SK-N-SH treated with all-trans-retinoic acid at 6 μM for 48 hours (cell line): ENCODE data around the gene PTPRG.

ENCODE experiments used
- ATAC-seq: fragments of 200-7000 bp; cut with Tn5 transposase; 3 replicates; pipeline ENCODE4 v1.9.1; 2020; ENCODE audit warnings: mild to moderate bottlenecking, moderate library complexity
- ARNTL ChIP-seq: fragments of 450-650 bp; formaldehyde crosslinking; IDR thresholded peaks from 2 replicates; pipeline ENCODE4 v1.5.0; 2020; ENCODE audit warnings: low read depth, mild to moderate bottlenecking, moderate library complexity, borderline replicate concordance
- CREB5 ChIP-seq: fragments of 250-450 bp; sonication (Bioruptor Pico); IDR thresholded peaks from 2 replicates; pipeline ENCODE4 v1.5.1; 2020; ENCODE audit warnings: low read depth, mild to moderate bottlenecking, moderate library complexity
- CSRNP3 ChIP-seq: fragments of 250-450 bp; sonication (Bioruptor Pico); IDR thresholded peaks from 2 replicates; pipeline ENCODE4 v1.5.1; 2021; ENCODE audit warnings: mild to moderate bottlenecking, moderate library complexity
- ESRRG ChIP-seq: fragments of 250-450 bp; sonication (Bioruptor Pico); IDR thresholded peaks from 2 replicates; pipeline ENCODE4 v1.6.1; 2021; ENCODE audit warnings: mild to moderate bottlenecking
- GLIS3 ChIP-seq: fragments of 250-450 bp; sonication (Bioruptor Pico); IDR thresholded peaks from 2 replicates; pipeline ENCODE4 v1.5.0; 2020; ENCODE audit warnings: mild to moderate bottlenecking, moderate library complexity
- ISL1 ChIP-seq: fragments of 250-450 bp; sonication (Bioruptor Pico); IDR thresholded peaks from 2 replicates; pipeline ENCODE4 v2.1.2; 2022; ENCODE audit warnings: mild to moderate bottlenecking, moderate library complexity
- OSR1 ChIP-seq: fragments of 250-450 bp; sonication (Bioruptor Pico); IDR thresholded peaks from 2 replicates; pipeline ENCODE4 v1.8.0; 2022; ENCODE audit warnings: moderate library complexity, mild to moderate bottlenecking, inconsistent platforms
- PATZ1 ChIP-seq: fragments of 250-450 bp; sonication (Bioruptor Pico); IDR thresholded peaks from 2 replicates; pipeline ENCODE4 v1.8.0; 2020; ENCODE audit warnings: mild to moderate bottlenecking, moderate library complexity, borderline replicate concordance
- POU6F1 ChIP-seq: fragments of 250-450 bp; sonication (Bioruptor Pico); IDR thresholded peaks from 2 replicates; pipeline ENCODE4 v1.8.0; 2021; ENCODE audit warnings: low read depth, mild to moderate bottlenecking, moderate library complexity, borderline replicate concordance
- PPARA ChIP-seq: fragments of 250-450 bp; sonication (Bioruptor Pico); IDR thresholded peaks from 2 replicates; pipeline ENCODE4 v1.5.0; 2020; ENCODE audit warnings: mild to moderate bottlenecking, borderline replicate concordance
- RARB ChIP-seq: fragments of 250-450 bp; sonication (Bioruptor Pico); IDR thresholded peaks from 2 replicates; pipeline ENCODE4 v1.8.0; 2021; ENCODE audit warnings: mild to moderate bottlenecking, moderate library complexity
- SNAI2 ChIP-seq: fragments of 250-450 bp; sonication (Bioruptor Pico); IDR thresholded peaks from 2 replicates; pipeline ENCODE4 v1.5.0; 2020; ENCODE audit warnings: mild to moderate bottlenecking, moderate library complexity
- TSHZ2 ChIP-seq: fragments of 250-450 bp; sonication (Bioruptor Pico); IDR thresholded peaks from 2 replicates; pipeline ENCODE4 v1.5.0; 2020; ENCODE audit warnings: mild to moderate bottlenecking, moderate library complexity
- ZFP3 ChIP-seq: fragments of 250-450 bp; sonication (Bioruptor Pico); IDR thresholded peaks from 2 replicates; pipeline ENCODE4 v1.5.0; 2020; ENCODE audit warnings: mild to moderate bottlenecking, moderate library complexity
- ZFP30 ChIP-seq: fragments of 450-650 bp; formaldehyde crosslinking; IDR thresholded peaks from 2 replicates; pipeline ENCODE4 v1.5.0; 2022; ENCODE audit warnings: mild to moderate bottlenecking, moderate library complexity
- ZNF565 ChIP-seq: fragments of 450-650 bp; formaldehyde crosslinking; conservative IDR thresholded peaks from 2 replicates; pipeline ENCODE4 v1.5.0; 2020; ENCODE audit warnings: low read depth, mild to moderate bottlenecking, moderate library complexity
- ZNF70 ChIP-seq: fragments of 450-650 bp; formaldehyde crosslinking; IDR thresholded peaks from 2 replicates; pipeline ENCODE4 v1.5.0; 2020; ENCODE audit warnings: mild to moderate bottlenecking, moderate library complexity
- ZNF8 ChIP-seq: fragments of 450-650 bp; formaldehyde crosslinking; IDR thresholded peaks from 2 replicates; pipeline ENCODE4 v1.5.0; 2020; ENCODE audit warnings: mild to moderate bottlenecking, moderate library complexity

PTPRG gene

GRCh38 chr3:61974662-61975061 is 413.3 kb downstream of the PTPRG start:
- no peak for ATAC-seq
- TF ChIP-seq ZFP3 (CRISPR knock-in tag) (no peak), OSR1 (CRISPR knock-in tag) (no peak), ARNTL (no peak), ESRRG (CRISPR knock-in tag) (no peak), ZNF565 (CRISPR knock-in tag) (no peak), POU6F1 (CRISPR knock-in tag) (no peak), GLIS3 (CRISPR knock-in tag) (no peak), SNAI2 (CRISPR knock-in tag) (no peak), CREB5 (CRISPR knock-in tag) (no peak)

- TF ChIP-seq ZFP30 (CRISPR knock-in tag) (no peak), ARNTL (no peak), ISL1 (CRISPR knock-in tag) (no peak), PPARA (no peak), CREB5 (CRISPR knock-in tag) (no peak), TSHZ2 (CRISPR knock-in tag) (no peak), RARB (CRISPR knock-in tag) (no peak), ZNF565 (CRISPR knock-in tag) (no peak), ZNF8 (no peak), CSRNP3 (CRISPR knock-in tag) (no peak), POU6F1 (CRISPR knock-in tag) (no peak), SNAI2 (CRISPR knock-in tag) (no peak), PATZ1 (no peak)
- ATAC-seq, result no peak
Measured at GRCh38 chr3:61975199-61975598, 413.8 kb downstream of the PTPRG start.

GRCh38 chr3:61975936-61976335 is 414.6 kb downstream of the PTPRG start:
- ATAC-seq, result no peak
- TF ChIP-seq SNAI2 (CRISPR knock-in tag), result no peak
- TF ChIP-seq GLIS3 (CRISPR knock-in tag), result no peak
- no peak for TF ChIP-seq ZNF8
- TF ChIP-seq ESRRG (CRISPR knock-in tag), result no peak
- no peak for TF ChIP-seq CSRNP3 (CRISPR knock-in tag)
- TF ChIP-seq ZFP30 (CRISPR knock-in tag), result no peak
- no peak for TF ChIP-seq TSHZ2 (CRISPR knock-in tag)
- no peak for TF ChIP-seq PPARA
- TF ChIP-seq ZNF70 (CRISPR knock-in tag), result no peak
- TF ChIP-seq OSR1 (CRISPR knock-in tag), result no peak
- TF ChIP-seq ZFP3 (CRISPR knock-in tag), result no peak
